ENCODE results near the gene RNLS. TPM values are rescaled to one million over a fixed set of nuclear protein-coding genes. Genes with fewer than 3 reads are reported as not detected.
"Not testable (repeated sequence)": the region's sequence is repeated elsewhere in the genome, so short reads cannot be mapped to it uniquely, and the experiment has no call there.

RNLS gene
- total RNA-seq, 2 donors from 2014 or later = 6.2 to 9.4 TPM

GRCh38 chr10:88280518-88280917 lies 302.6 kb downstream of the RNLS start:
- Histone ChIP-seq H3K4me1 (ENCODE audit: control insufficient read depth in 1 of 2, low read depth in 2 of 2) (peaks cover 0 to 8% of the 10 kb centered on the region in 2 donors), H3K9me3 (no peaks in the 10 kb centered on the region), H3K27ac (no peak overlapping the region), H3K4me3 (no peak overlapping the region), H3K36me3 (no peaks in the 10 kb centered on the region), H3K27me3 (replicated peaks; ENCODE audit: insufficient read depth) (no peaks in the 10 kb centered on the region)
- DNase-seq (ENCODE audit: low spot score) (no peak), ATAC-seq (ENCODE audit: insufficient number of reproducible peaks, low FRiP score, low read depth) (no peak)
- TF ChIP-seq CTCF (IDR thresholded peaks at IDR 0.05) = no peak

- no peaks in the 10 kb centered on the region for H3K27me3 ChIP-seq (replicated peaks; ENCODE audit: insufficient read depth)
- ATAC-seq (ENCODE audit: insufficient number of reproducible peaks, low FRiP score, low read depth) (no peak), DNase-seq (ENCODE audit: low spot score) (no peak)
- H3K27ac ChIP-seq = no peak overlapping the region
- H3K9me3 ChIP-seq = no peaks in the 10 kb centered on the region
- H3K36me3 ChIP-seq = no peaks in the 10 kb centered on the region
- no peak for TF ChIP-seq CTCF (IDR thresholded peaks at IDR 0.05)
- H3K4me1 ChIP-seq (ENCODE audit: control insufficient read depth in 1 of 2, low read depth in 2 of 2) = peaks cover 0 to 8% of the 10 kb centered on the region in 2 donors
- no peak overlapping the region for H3K4me3 ChIP-seq
Measured at GRCh38 chr10:88278912-88279311, 304.2 kb downstream of the RNLS start.

- H3K36me3 ChIP-seq; H3K27ac ChIP-seq; DNase-seq (ENCODE audit: low spot score); H3K27me3 ChIP-seq (replicated peaks; ENCODE audit: insufficient read depth); H3K9me3 ChIP-seq; H3K4me1 ChIP-seq (ENCODE audit: control insufficient read depth in 1 of 2, low read depth in 2 of 2); H3K4me3 ChIP-seq; ATAC-seq (ENCODE audit: insufficient number of reproducible peaks, low FRiP score, low read depth): not testable (repeated sequence)
Measured at GRCh38 chr10:88276945-88277344, 306.2 kb downstream of the RNLS start.

GRCh38 chr10:88274286-88274685 lies 308.8 kb downstream of the RNLS start:
- H3K27me3 ChIP-seq (replicated peaks; ENCODE audit: insufficient read depth) = no peaks in the 10 kb centered on the region
- DNase-seq (ENCODE audit: low spot score) (no peak), ATAC-seq (ENCODE audit: insufficient number of reproducible peaks, low FRiP score, low read depth) (no peak)
- H3K36me3 ChIP-seq = no peaks in the 10 kb centered on the region
- no peak overlapping the region for H3K4me3 ChIP-seq
- no peak overlapping the region for H3K27ac ChIP-seq
- peaks cover 2 to 9% of the 10 kb centered on the region in 2 donors for H3K4me1 ChIP-seq (ENCODE audit: control insufficient read depth in 1 of 2, low read depth in 2 of 2)
- no peak for TF ChIP-seq CTCF (IDR thresholded peaks at IDR 0.05)
- H3K9me3 ChIP-seq = no peaks in the 10 kb centered on the region

- ATAC-seq (ENCODE audit: insufficient number of reproducible peaks, low FRiP score, low read depth) = no peak
- no peak for TF ChIP-seq CTCF (IDR thresholded peaks at IDR 0.05)
- Histone ChIP-seq H3K4me1 (ENCODE audit: control insufficient read depth in 1 of 2, low read depth in 2 of 2) (peaks cover 2 to 9% of the 10 kb centered on the region in 2 donors), H3K27ac (no peak overlapping the region), H3K36me3 (no peaks in the 10 kb centered on the region), H3K4me3 (no peak overlapping the region), H3K9me3 (no peaks in the 10 kb centered on the region), H3K27me3 (replicated peaks; ENCODE audit: insufficient read depth) (no peaks in the 10 kb centered on the region)
- DNase-seq (ENCODE audit: low spot score) = no peak
Measured at GRCh38 chr10:88273567-88273966, 309.6 kb downstream of the RNLS start.
